SK-N-SH (cell line): Measurements from ENCODE around the gene TEN1. TPM values are rescaled to one million over a fixed set of nuclear protein-coding genes. Genes with fewer than 3 reads are reported as not detected.

Experiments used
- CTCF ChIA-PET: fragments of 300-600, 350-600 bp; formaldehyde crosslinking; extraction: SDS; loops from one replicate; lab custom pipeline; 2021; lab: Yijun Ruan, JAX
- POLR2A ChIA-PET: fragments of 350-600 bp; sonication (Branson Sonifier 250); formaldehyde crosslinking; extraction: SDS; loops from one replicate; lab custom pipeline; 2020; ENCODE audit warnings: antibody characterized with exemption, inconsistent platforms; lab: Yijun Ruan, JAX
- DNase-seq: peaks from one replicate; pipeline ENCODE4 v3.0.0; 2012
- H2AFZ ChIP-seq: fragments of 200-600 bp; sonication (generic); 2 replicates; pipeline ENCODE4 v1.8.1; 2016; ENCODE audit warnings: antibody characterized with exemption, mild to moderate bottlenecking, low read depth
- H3F3A ChIP-seq: fragments of 200-600 bp; sonication (generic); replicated peaks from 2 replicates; pipeline ENCODE3; 2016; ENCODE audit warnings: antibody characterized with exemption, mild to moderate bottlenecking; ENCODE audit not compliant: insufficient read depth
- H3K27ac ChIP-seq, 2 experiments: fragments of 200-500 bp in 1 of 2; fragments of 200-600 bp in 1 of 2; sonication (Bioruptor generic) in 1 of 2; sonication (generic), shearing (Covaris generic) in 1 of 2; 2 replicates each; pipeline versions ENCODE4 v1.5.1 to v1.6.1; 2014 to 2016; ENCODE audit warnings: low read depth in 2 of 2, inconsistent platforms in 1 of 2, low read length in 1 of 2, mild to moderate bottlenecking in 1 of 2, mixed read lengths in 1 of 2
- H3K27me3 ChIP-seq: fragments of 200-600 bp; sonication (generic), shearing (Covaris generic); 2 replicates; pipeline ENCODE4 v1.6.1; 2016; ENCODE audit warnings: mixed run types; ENCODE audit not compliant: insufficient read depth
- H3K36me3 ChIP-seq, 2 experiments: fragments of 200-500 bp in 1 of 2; fragments of 200-600 bp in 1 of 2; sonication (Bioruptor generic) in 1 of 2; sonication (generic) in 1 of 2; replicated peaks in 1 of 2; 2 replicates each; pipeline versions ENCODE3 to v1.5.1; 2014 to 2016; ENCODE audit warnings: low read length in 1 of 2, mild to moderate bottlenecking in 1 of 2; ENCODE audit not compliant: insufficient read depth in 2 of 2, control insufficient read depth in 1 of 2
- H3K4me1 ChIP-seq, 2 experiments: fragments of 200-500 bp in 1 of 2; fragments of 200-600 bp in 1 of 2; sonication (Bioruptor generic) in 1 of 2; sonication (generic), shearing (Covaris generic) in 1 of 2; 2 replicates each; pipeline versions ENCODE4 v1.5.1 to v1.6.1; 2014 to 2016; ENCODE audit warnings: low read depth in 1 of 2, low read length in 1 of 2, mixed run types in 1 of 2; ENCODE audit not compliant: insufficient read depth in 2 of 2, control insufficient read depth in 1 of 2
- H3K4me2 ChIP-seq: fragments of 200-600 bp; sonication (generic), shearing (Covaris generic); 2 replicates; pipeline ENCODE4 v1.6.1; 2017; ENCODE audit warnings: mixed run types
- H3K4me3 ChIP-seq, 2 experiments: fragments of 200-500 bp in 1 of 2; fragments of 200-600 bp in 1 of 2; sonication (Bioruptor generic) in 1 of 2; sonication (generic), shearing (Covaris generic) in 1 of 2; 2 replicates each; pipeline versions ENCODE4 v1.5.1 to v1.8.1; 2014 to 2016; ENCODE audit warnings: low read depth in 2 of 2, inconsistent platforms in 1 of 2, low read length in 1 of 2, mild to moderate bottlenecking in 1 of 2, mixed read lengths in 1 of 2, moderate library complexity in 1 of 2
- H3K79me2 ChIP-seq: fragments of 200-600 bp; sonication (generic); 2 replicates; pipeline ENCODE4 v1.8.1; 2017; ENCODE audit warnings: mild to moderate bottlenecking; ENCODE audit not compliant: insufficient read depth
- H3K9ac ChIP-seq: fragments of 200-600 bp; sonication (generic); 2 replicates; pipeline ENCODE4 v1.6.1; 2017; ENCODE audit warnings: mixed run types
- H3K9me2 ChIP-seq: fragments of 200-600 bp; sonication (generic); 2 replicates; pipeline ENCODE4 v1.6.1; 2017; ENCODE audit warnings: mixed run types
- H3K9me3 ChIP-seq: fragments of 200-600 bp; sonication (generic); 2 replicates; pipeline ENCODE4 v1.6.1; 2017; ENCODE audit warnings: mixed run types, mild to moderate bottlenecking, moderate library complexity
- H4K20me1 ChIP-seq: fragments of 200-600 bp; sonication (generic); 2 replicates; pipeline ENCODE4 v1.6.1; 2017; ENCODE audit warnings: mild to moderate bottlenecking, mixed run types; ENCODE audit not compliant: insufficient read depth
- CHD2 ChIP-seq: fragments of 150-350 bp; IDR thresholded peaks from 2 replicates; pipeline ENCODE4 v1.6.1; 2018; ENCODE audit warnings: low read length; ENCODE audit not compliant: partially characterized antibody
- EP300 ChIP-seq, 2 experiments: IDR thresholded peaks; 2 replicates each; pipeline versions ENCODE4 v1.4.0 to v1.6.1; 2012; ENCODE audit warnings: borderline replicate concordance in 1 of 2, low read depth in 1 of 2, low read length in 1 of 2
- EZH2phosphoT487 ChIP-seq: fragments of 200-600 bp; sonication (generic); IDR thresholded peaks from 2 replicates; pipeline ENCODE4 v1.6.1; 2017; ENCODE audit warnings: low read depth, mixed run types, mild to moderate bottlenecking, antibody characterized with exemption, moderate library complexity, borderline replicate concordance
- GABPA ChIP-seq: IDR thresholded peaks from 2 replicates; pipeline ENCODE4 v1.4.0; 2012; ENCODE audit warnings: low read depth, mild to moderate bottlenecking
- GATA2 ChIP-seq: sonication (generic); formaldehyde crosslinking; IDR thresholded peaks from 2 replicates; pipeline ENCODE4 v1.5.0; 2020; ENCODE audit warnings: mild to moderate bottlenecking, missing genetic modification reagents
- JUND ChIP-seq: IDR thresholded peaks from 2 replicates; pipeline ENCODE4 v1.4.0; 2012
- NRF1 ChIP-seq: IDR thresholded peaks from 2 replicates; pipeline ENCODE4 v1.6.1; 2012; ENCODE audit warnings: low read depth, mild to moderate bottlenecking, low read length
- SIN3A ChIP-seq: IDR thresholded peaks from 2 replicates; pipeline ENCODE4 v1.6.1; 2012; ENCODE audit warnings: low read depth, mild to moderate bottlenecking, low read length, moderate library complexity, borderline replicate concordance
- WGBS: methylation state at CpG from one replicate; pipeline ENCODE4 v1.1.6; 2017; ENCODE audit warnings: low lambda C conversion rate; 5-methylcytosine and 5-hydroxymethylcytosine counted together
- polyA plus RNA-seq, 3 experiments: library from polyadenylated mRNA; depleted of rRNA; stranded (reverse); fragments of >200 nt; gene quantifications; 2 replicates each; pipeline ENCODE4 v1.2.3, GENCODE V29; 2012
- TF ChIP-seq, protein P1 (sequence below): IDR thresholded peaks from 2 replicates; pipeline ENCODE4 v1.4.0; 2012; ENCODE audit warnings: low read depth
- TF ChIP-seq, protein P2 (sequence below): fragments of 150-350 bp; IDR thresholded peaks from 2 replicates; pipeline ENCODE4 v1.6.1; 2016; ENCODE audit warnings: mild to moderate bottlenecking, low read depth, low read length

The TEN1 gene
- polyA plus RNA-seq, 1 of the 3 experiments (the other 2 are of a cell fraction) = 33.6 TPM

- CTCF ChIA-PET = interaction anchor here (1.2 to 3.2 kb wide), 7 partner anchors 14 to 79 kb away, joined by 3 to 21 read pairs (median 8); partner anchors contain the start of genes CDK3 and MRPL38
- TF ChIP-seq EP300 (IDR thresholded peaks at IDR 0.05; ENCODE audit: borderline replicate concordance in 1 of 2, low read depth in 1 of 2, low read length in 1 of 2) (no peak), GABPA (no peak), JUND (no peak), SIN3A (no peak), GATA2 (CRISPR knock-in tag) (no peak)
- TF ChIP-seq, protein P1, sequence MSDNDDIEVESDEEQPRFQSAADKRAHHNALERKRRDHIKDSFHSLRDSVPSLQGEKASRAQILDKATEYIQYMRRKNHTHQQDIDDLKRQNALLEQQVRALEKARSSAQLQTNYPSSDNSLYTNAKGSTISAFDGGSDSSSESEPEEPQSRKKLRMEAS = no peak
Measured at GRCh38 chr17:75983501-75984181, 4.6 kb downstream of the TEN1 start.

DNA sequence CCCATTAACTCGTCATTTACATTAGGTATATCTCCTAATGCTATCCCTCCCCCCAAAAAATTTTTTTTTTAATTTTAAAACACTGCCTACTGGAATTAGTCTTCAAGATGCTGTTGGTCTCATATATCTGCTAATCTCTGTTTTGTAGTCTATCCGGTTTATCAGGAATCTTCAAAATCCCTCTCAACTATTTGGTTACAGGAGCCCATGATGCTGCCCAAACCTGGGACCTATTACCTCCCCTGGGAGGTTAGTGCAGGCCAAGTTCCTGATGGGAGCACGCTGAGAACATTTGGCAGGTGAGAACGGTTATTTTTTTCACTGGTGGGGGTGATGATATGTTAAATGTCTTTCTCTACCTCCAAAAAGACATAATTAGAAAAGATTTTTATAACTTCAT, 6.9 kb downstream of the TEN1 start:
- H3K4me3 ChIP-seq = no peak overlapping the region
- H3K4me2 ChIP-seq = no peak overlapping the region
- H3K9me2 ChIP-seq = no peaks in the 10 kb centered on the region
- peaks cover 32% of the 10 kb centered on the region for H3F3A ChIP-seq
- ChIA-PET CTCF (interaction anchor here (0.7 to 3.2 kb wide), 3 partner anchors 15 to 23 kb away, joined by 5 to 21 read pairs (median 12); partner anchors contain the start of gene CDK3), POLR2A (no interaction called here)
- TF ChIP-seq EZH2phosphoT487 = no peak
- TF ChIP-seq, protein P2, sequence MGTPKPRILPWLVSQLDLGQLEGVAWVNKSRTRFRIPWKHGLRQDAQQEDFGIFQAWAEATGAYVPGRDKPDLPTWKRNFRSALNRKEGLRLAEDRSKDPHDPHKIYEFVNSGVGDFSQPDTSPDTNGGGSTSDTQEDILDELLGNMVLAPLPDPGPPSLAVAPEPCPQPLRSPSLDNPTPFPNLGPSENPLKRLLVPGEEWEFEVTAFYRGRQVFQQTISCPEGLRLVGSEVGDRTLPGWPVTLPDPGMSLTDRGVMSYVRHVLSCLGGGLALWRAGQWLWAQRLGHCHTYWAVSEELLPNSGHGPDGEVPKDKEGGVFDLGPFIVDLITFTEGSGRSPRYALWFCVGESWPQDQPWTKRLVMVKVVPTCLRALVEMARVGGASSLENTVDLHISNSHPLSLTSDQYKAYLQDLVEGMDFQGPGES = no peak
- no peak for TF ChIP-seq NRF1
- TF ChIP-seq CHD2 = no peak
- H3K9ac ChIP-seq = no peak overlapping the region
- 97% methylated on average over 4 of the region's 4 CpGs for WGBS
- no peaks in the 10 kb centered on the region for H4K20me1 ChIP-seq
- no peaks in the 10 kb centered on the region for H3K27me3 ChIP-seq
- peaks cover 6% of the 10 kb centered on the region; the same call in 1 of the 2 replicates for H3K79me2 ChIP-seq
- peaks cover 0 to 9% of the 10 kb centered on the region in 2 experiments; a peak in 2 of 4 replicates for H3K4me1 ChIP-seq
- H3K27ac ChIP-seq = no peak overlapping the region
- H2AFZ ChIP-seq = no peak overlapping the region
- no peaks in the 10 kb centered on the region for H3K9me3 ChIP-seq
- H3K36me3 ChIP-seq = no peaks in the 10 kb centered on the region
- no peak for DNase-seq

More at GRCh38 chr17:75983501-75984181, 4.6 kb downstream of the TEN1 start:
- H3K27ac ChIP-seq = peak overlapping the region in 1 of 2 experiments; percentile 98; a peak in 1 of 4 replicates
- H2AFZ ChIP-seq = no peak overlapping the region
- H3F3A ChIP-seq = peaks cover 42% of the 10 kb centered on the region
- POLR2A ChIA-PET = no interaction called here
- H3K9me3 ChIP-seq = no peaks in the 10 kb centered on the region
- H4K20me1 ChIP-seq = no peaks in the 10 kb centered on the region
- H3K27me3 ChIP-seq = no peaks in the 10 kb centered on the region
- no peaks in the 10 kb centered on the region for H3K36me3 ChIP-seq
- peaks cover 23% of the 10 kb centered on the region for H3K79me2 ChIP-seq
- H3K4me3 ChIP-seq = no peak overlapping the region
- DNase-seq = no peak
- WGBS = 85% methylated on average over 6 of the region's 6 CpGs
- H3K4me1 ChIP-seq = peaks cover 0 to 9% of the 10 kb centered on the region in 2 experiments; a peak in 2 of 4 replicates
- H3K9me2 ChIP-seq = no peaks in the 10 kb centered on the region
- H3K4me2 ChIP-seq = no peak overlapping the region
- H3K9ac ChIP-seq = no peak overlapping the region
